Transverse colon (tissue), 4 donors: ENCODE data around the gene RDX. TPM values are rescaled to one million over a fixed set of nuclear protein-coding genes. Genes with fewer than 3 reads are reported as not detected.

Experiments
- DNase-seq: peaks from one replicate; pipeline ENCODE4 v3.0.0-alpha.2; 2019
- H3K27ac ChIP-seq, 4 donors: fragments of 200-600 bp; sonication (generic); 2 replicates each; pipeline ENCODE4 v1.5.1; 2016 to 2018; ENCODE audit warnings: inconsistent platforms in 4 of 4
- H3K27me3 ChIP-seq: fragments of 200-600 bp; sonication (generic); 2 replicates; pipeline ENCODE4 v1.5.1; 2017; ENCODE audit warnings: inconsistent platforms
- H3K36me3 ChIP-seq, 4 donors: fragments of 200-600 bp; sonication (generic); 2 replicates each; pipeline ENCODE4 v1.5.1; 2017 to 2019; ENCODE audit warnings: inconsistent platforms in 4 of 4
- H3K4me1 ChIP-seq, 4 donors: fragments of 200-600 bp; sonication (generic); 2 replicates each; pipeline ENCODE4 v1.5.1; 2017 to 2020; ENCODE audit warnings: inconsistent platforms in 4 of 4
- H3K4me3 ChIP-seq, 4 donors: fragments of 200-600 bp; sonication (generic); 1 replicate in 1 of 4; 2 replicates in 3 of 4; pipeline versions ENCODE4 v1.5.1 to v1.6.1; 2017 to 2019; ENCODE audit warnings: inconsistent platforms in 4 of 4
- H3K9me3 ChIP-seq, 2 donors: fragments of 200-600 bp; sonication (generic); 2 replicates each; pipeline ENCODE4 v1.5.1; 2017 to 2019; ENCODE audit warnings: inconsistent platforms in 2 of 2
- EP300 ChIP-seq: sonication (generic); formaldehyde crosslinking; IDR thresholded peaks from one replicate; pipeline ENCODE4 v1.6.1; 2017; ENCODE audit warnings: antibody characterized with exemption, low read depth
- POLR2A ChIP-seq: fragments of 450-650 bp; IDR thresholded peaks from one replicate; pipeline ENCODE4 v1.6.1; 2016; ENCODE audit warnings: antibody characterized with exemption, mild to moderate bottlenecking, moderate library complexity
- POLR2AphosphoS5 ChIP-seq, 3 donors: sonication (generic); formaldehyde crosslinking; IDR thresholded peaks; one replicate each; pipeline ENCODE4 v1.6.1; 2016; ENCODE audit warnings: antibody characterized with exemption in 3 of 3
- WGBS, 2 donors: methylation state at CpG; one replicate each; pipeline ENCODE4 v1.1.5; 2018; ENCODE audit warnings: low coverage in 1 of 2; 5-methylcytosine and 5-hydroxymethylcytosine counted together
- in situ Hi-C, 4 donors: fragments of 200-750 bp; cut with MboI; loops; one replicate each; pipeline versions ENCODE4 v1.15.0 to v1.15.1; 2017; ENCODE audit warnings: low sequenced_read_pairs in 3 of 4, low pct_ligation_motif_present in 1 of 4, low pct_unique_long_range_greater_than_20kb in 1 of 4
- intact Hi-C: fragments of 100-400 bp; cut with DNase I; formaldehyde crosslinking; loops from one replicate; pipeline ENCODE4 v1.15.1; 2023; ENCODE audit warnings: low total_unique reads
- total RNA-seq, 4 donors: library from RNA; depleted of rRNA; stranded (reverse); fragments of >200 nt; gene quantifications; one replicate each; pipeline ENCODE4 v1.1.0, GENCODE V29; 2016
- TF ChIP-seq, protein P1 (sequence below), 5 experiments: fragments of 200-600 bp in 3 of 5; fragments of 450-650 bp in 2 of 5; sonication (generic) in 3 of 5; IDR thresholded peaks; 1 replicate in 2 of 5; 2 replicates in 3 of 5; pipeline ENCODE4 v1.5.1; 2016 to 2017; ENCODE audit warnings: antibody characterized with exemption in 5 of 5, inconsistent platforms in 3 of 5, mild to moderate bottlenecking in 2 of 5, moderate library complexity in 1 of 5

The RDX gene
- total RNA-seq, 4 donors from 2014 or later = 16.8 to 34.8 (median 21.9) TPM

DNA sequence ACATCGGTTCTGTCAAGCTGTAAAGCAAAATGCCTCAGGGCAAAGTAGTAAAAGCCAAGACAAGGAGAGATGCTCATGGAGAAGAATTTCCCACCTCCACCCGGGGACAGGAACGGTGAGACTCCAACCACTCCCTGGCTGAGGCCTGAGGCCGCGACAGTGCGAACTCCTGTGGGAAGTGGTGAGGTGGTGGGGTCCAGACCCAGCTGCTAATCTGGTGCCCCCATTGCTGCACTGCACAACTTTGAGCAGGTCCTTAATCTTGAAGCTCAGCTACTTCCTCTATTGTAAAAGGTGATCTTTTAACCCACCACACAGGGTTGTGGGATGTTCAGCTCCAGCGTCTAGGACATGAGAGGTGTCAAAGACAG lies 119.3 kb downstream of the RDX start:
- Histone ChIP-seq H3K4me3 (no peak overlapping the region), H3K27ac (no peak overlapping the region), H3K36me3 (no peaks in the 10 kb centered on the region), H3K9me3 (no peaks in the 10 kb centered on the region), H3K27me3 (no peaks in the 10 kb centered on the region), H3K4me1 (peaks cover 0 to 12% (median 2%) of the 10 kb centered on the region in 4 donors)
- DNase-seq = no peak
- WGBS, 2 donors = 86 to 87% methylated on average over 1 to 7 of the region's 7 CpGs
- in situ Hi-C loops = loop anchor here in 3 of 4 donors (25.0 kb wide), 3 partner anchors 240 to 1260 kb away; partner anchors contain the start of gene POU2AF2 (in 1 of the 3)
- intact Hi-C loops = no loop called here
- no peak for TF ChIP-seq POLR2A
- no peak for TF ChIP-seq EP300

- Histone ChIP-seq H3K4me1 (peaks cover 0 to 12% (median 2%) of the 10 kb centered on the region in 4 donors), H3K36me3 (no peaks in the 10 kb centered on the region), H3K27me3 (no peaks in the 10 kb centered on the region), H3K4me3 (no peak overlapping the region), H3K9me3 (no peaks in the 10 kb centered on the region), H3K27ac (no peak overlapping the region)
- no peak for DNase-seq
- WGBS, 2 donors = 91 to 100% methylated on average over 1 to 12 of the region's 12 CpGs
- TF ChIP-seq, protein P1, sequence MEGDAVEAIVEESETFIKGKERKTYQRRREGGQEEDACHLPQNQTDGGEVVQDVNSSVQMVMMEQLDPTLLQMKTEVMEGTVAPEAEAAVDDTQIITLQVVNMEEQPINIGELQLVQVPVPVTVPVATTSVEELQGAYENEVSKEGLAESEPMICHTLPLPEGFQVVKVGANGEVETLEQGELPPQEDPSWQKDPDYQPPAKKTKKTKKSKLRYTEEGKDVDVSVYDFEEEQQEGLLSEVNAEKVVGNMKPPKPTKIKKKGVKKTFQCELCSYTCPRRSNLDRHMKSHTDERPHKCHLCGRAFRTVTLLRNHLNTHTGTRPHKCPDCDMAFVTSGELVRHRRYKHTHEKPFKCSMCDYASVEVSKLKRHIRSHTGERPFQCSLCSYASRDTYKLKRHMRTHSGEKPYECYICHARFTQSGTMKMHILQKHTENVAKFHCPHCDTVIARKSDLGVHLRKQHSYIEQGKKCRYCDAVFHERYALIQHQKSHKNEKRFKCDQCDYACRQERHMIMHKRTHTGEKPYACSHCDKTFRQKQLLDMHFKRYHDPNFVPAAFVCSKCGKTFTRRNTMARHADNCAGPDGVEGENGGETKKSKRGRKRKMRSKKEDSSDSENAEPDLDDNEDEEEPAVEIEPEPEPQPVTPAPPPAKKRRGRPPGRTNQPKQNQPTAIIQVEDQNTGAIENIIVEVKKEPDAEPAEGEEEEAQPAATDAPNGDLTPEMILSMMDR (IDR thresholded peaks at IDR 0.05) = no peak
- no peak for TF ChIP-seq POLR2AphosphoS5 (IDR thresholded peaks at IDR 0.05)
- TF ChIP-seq EP300 = no peak
- TF ChIP-seq POLR2A = no peak
- in situ Hi-C loops (loop anchor here in 3 of 4 donors (25.0 kb wide), 3 partner anchors 239 to 1261 kb away; partner anchors contain the start of gene POU2AF2 (in 1 of the 3)), intact Hi-C loops (no loop called here)
These were observed 119.9 kb downstream of the RDX start for GRCh38 chr11:110176366-110177085.

DNA sequence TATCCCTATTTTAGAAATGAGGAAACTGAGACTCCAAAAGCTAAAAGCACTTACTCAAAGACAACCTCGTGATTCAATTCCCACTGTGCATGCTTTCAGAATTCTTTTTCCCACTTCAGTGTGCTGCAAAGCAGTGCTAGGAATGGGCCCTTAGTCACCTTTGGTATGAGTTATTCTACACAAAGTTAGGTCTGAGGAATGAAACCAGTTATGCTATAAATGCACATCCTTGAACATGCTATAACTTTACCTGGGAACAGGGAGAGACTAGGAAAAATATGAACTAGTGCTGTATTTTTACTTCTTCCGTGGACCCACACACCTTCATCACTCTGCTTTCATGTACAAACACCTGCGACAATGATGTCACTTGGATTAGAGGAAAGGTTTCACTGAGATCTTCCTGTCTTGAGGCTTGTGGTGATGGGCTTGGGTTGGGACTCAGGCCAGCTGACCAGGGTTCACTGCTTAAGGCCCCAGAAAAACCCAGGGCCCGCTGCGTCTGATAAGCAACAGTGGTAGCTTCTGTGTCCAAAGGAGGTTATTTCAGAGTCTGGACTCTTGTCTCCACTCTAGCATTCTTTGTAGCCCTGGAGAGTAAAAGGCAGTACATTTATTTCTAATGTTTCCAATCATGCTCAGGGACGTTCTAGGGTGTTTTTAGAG lies 121.6 kb downstream of the RDX start:
- in situ Hi-C loops (loop anchor here in 3 of 4 donors (25.0 kb wide), 4 partner anchors 212 to 1263 kb away; partner anchors contain the start of gene POU2AF2 (in 1 of the 3)), intact Hi-C loops (no loop called here)
- Histone ChIP-seq H3K27me3 (no peaks in the 10 kb centered on the region), H3K4me3 (no peak overlapping the region), H3K27ac (no peak overlapping the region), H3K9me3 (no peaks in the 10 kb centered on the region), H3K36me3 (no peaks in the 10 kb centered on the region), H3K4me1 (peaks cover 0 to 12% (median 2%) of the 10 kb centered on the region in 4 donors)
- DNase-seq = no peak
- no peak for TF ChIP-seq POLR2A
- TF ChIP-seq, protein P1 (IDR thresholded peaks at IDR 0.05) = no peak
- no peak for TF ChIP-seq EP300
- no peak for TF ChIP-seq POLR2AphosphoS5 (IDR thresholded peaks at IDR 0.05)
- WGBS, 2 donors = 67 to 78% methylated on average over 4 to 6 of the region's 6 CpGs

GRCh38 chr11:110173811-110174644 lies 122.4 kb downstream of the RDX start:
- Histone ChIP-seq H3K4me1 (peaks cover 0 to 12% (median 2%) of the 10 kb centered on the region in 4 donors), H3K27ac (no peak overlapping the region), H3K36me3 (no peaks in the 10 kb centered on the region), H3K4me3 (peak overlapping the region in 1 of 4 donors; percentile 3), H3K27me3 (no peaks in the 10 kb centered on the region), H3K9me3 (no peaks in the 10 kb centered on the region)
- intact Hi-C loops (no loop called here), in situ Hi-C loops (loop anchor here in 1 of 4 donors (25.0 kb wide), 1 partner anchor 212 kb away; no protein-coding TSS in a partner anchor)
- DNase-seq = peak; percentile 79
- 13 to 33% methylated on average over 6 to 14 of the region's 14 CpGs for WGBS, 2 donors
- TF ChIP-seq EP300 = no peak
- TF ChIP-seq, protein P1 (IDR thresholded peaks at IDR 0.05) = peak; percentile 58 to 73 (median 72)
